GM12891 (cell line): ENCODE measurements around the gene TRAF3.

Source experiments
- DNase-seq: peaks from one replicate; pipeline ENCODE4 v3.0.0; 2011; ENCODE audit warnings: low spot score; ENCODE audit not compliant: insufficient read length
- FAIRE-seq: peaks from 2 replicates; lab custom pipeline; 2011; peaks lifted over from hg19 to GRCh38; lab: Jason Lieb, UNC
- PAX5 ChIP-seq: IDR thresholded peaks from 2 replicates; pipeline ENCODE4 v1.6.1; 2011; ENCODE audit warnings: low read length, moderate library complexity, mild to moderate bottlenecking; ENCODE audit not compliant: insufficient read depth, severe bottlenecking
- POLR2A ChIP-seq: IDR thresholded peaks from 2 replicates; pipeline ENCODE4 v1.6.1; 2011; ENCODE audit warnings: low read depth, low read length, control low read depth
- POLR2AphosphoS5 ChIP-seq: IDR thresholded peaks from 2 replicates; pipeline ENCODE4 v1.6.1; 2011; ENCODE audit warnings: low read depth, low read length, control low read depth
- POU2F2 ChIP-seq: IDR thresholded peaks from 2 replicates; pipeline ENCODE4 v1.6.1; 2011; ENCODE audit warnings: low read depth, mild to moderate bottlenecking, control low read depth, low read length, moderate library complexity
- SPI1 ChIP-seq: IDR thresholded peaks from 2 replicates; pipeline ENCODE4 v1.6.1; 2011; ENCODE audit warnings: low read depth, low read length, control low read depth
- TAF1 ChIP-seq: IDR thresholded peaks from 2 replicates; pipeline ENCODE4 v1.6.1; 2011; ENCODE audit warnings: low read depth, low read length, control low read depth

The TRAF3 gene

GRCh38 chr14:102789349-102789748, 12.1 kb downstream of the TRAF3 start:
- FAIRE-seq (no peak), DNase-seq (no peak)
- TF ChIP-seq POLR2A: no peak
- no peak for TF ChIP-seq SPI1
- TF ChIP-seq TAF1: no peak
- TF ChIP-seq POU2F2: no peak
- no peak for TF ChIP-seq POLR2AphosphoS5
- no peak for TF ChIP-seq PAX5

GRCh38 chr14:102793531-102794328, 16.5 kb downstream of the TRAF3 start:
- peak; percentile 73 for TF ChIP-seq SPI1
- TF ChIP-seq TAF1: no peak
- FAIRE-seq: no peak
- no peak for DNase-seq

GRCh38 chr14:102795060-102795925, 18.0 kb downstream of the TRAF3 start:
- no peak for DNase-seq
- TF ChIP-seq POLR2A (no peak), PAX5 (no peak), POU2F2 (no peak), POLR2AphosphoS5 (no peak), TAF1 (no peak), SPI1 (no peak)
- peak; percentile 65 for FAIRE-seq

- TF ChIP-seq SPI1 (no peak), PAX5 (no peak), POU2F2 (no peak), POLR2A (no peak)
- DNase-seq (no peak), FAIRE-seq (no peak)
These were observed 19.5 kb downstream of the TRAF3 start for GRCh38 chr14:102796661-102797190.

DNA sequence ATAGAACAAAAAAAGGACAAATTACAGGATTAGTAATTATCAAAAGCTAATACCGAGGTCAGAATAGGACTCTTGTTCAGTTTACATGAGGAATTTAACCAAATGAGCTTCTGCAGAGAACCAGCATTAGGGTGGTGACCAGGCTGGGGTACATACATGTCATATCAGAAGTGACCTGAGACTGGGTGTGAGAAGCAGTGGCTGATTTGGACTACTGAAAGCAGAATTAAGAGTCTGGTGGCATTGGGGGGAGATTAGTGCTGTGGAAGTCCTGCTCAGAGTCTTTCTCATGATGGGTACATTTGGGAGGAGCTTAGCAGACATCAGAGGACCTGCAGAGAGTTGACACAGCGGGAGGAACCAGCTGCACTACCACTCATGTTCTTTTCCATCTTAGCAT, 21.7 kb downstream of the TRAF3 start:
- no peak for TF ChIP-seq POU2F2
- no peak for TF ChIP-seq SPI1
- no peak for TF ChIP-seq PAX5
- no peak; the same call in 1 of the 2 replicates for TF ChIP-seq POLR2AphosphoS5
- TF ChIP-seq TAF1: no peak
- DNase-seq (no peak), FAIRE-seq (peak; percentile 82)

- TF ChIP-seq POLR2AphosphoS5 (no peak), POU2F2 (no peak), TAF1 (no peak)
- DNase-seq: no peak
- no peak for FAIRE-seq
These were observed 22.7 kb downstream of the TRAF3 start for GRCh38 chr14:102799684-102800562.

DNA sequence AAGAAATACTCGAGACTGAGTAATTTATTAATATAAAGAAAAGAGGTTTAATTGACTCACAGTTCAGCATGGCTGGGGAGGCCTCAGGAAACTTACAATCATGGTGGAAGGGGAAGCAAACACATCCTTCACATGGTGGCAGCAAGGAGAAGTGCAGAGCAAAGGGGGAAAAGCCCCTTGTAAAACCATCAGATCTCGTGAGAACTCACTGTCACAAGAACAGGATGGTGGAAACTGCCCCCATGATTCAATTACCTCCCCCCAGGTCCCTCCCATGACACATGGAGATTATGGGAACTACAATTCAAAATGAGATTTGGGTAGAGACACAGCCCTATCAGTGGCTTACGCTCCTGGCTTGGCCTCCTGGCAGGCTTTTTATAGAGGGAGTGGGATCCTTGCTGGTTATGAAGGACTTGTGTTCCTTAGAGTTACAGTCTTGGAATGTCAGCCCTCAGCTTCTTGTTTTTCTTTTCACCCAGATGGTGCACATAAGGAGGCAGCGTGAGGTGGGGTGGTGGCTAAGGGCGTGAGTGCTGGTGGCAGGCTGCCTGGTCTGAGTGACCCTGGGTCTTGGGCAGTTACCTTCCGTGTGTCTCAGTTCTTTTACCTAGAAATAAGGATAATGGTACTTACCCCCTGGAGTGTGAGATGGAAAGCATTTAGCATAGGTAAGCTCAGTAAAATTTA, 25.7 kb downstream of the TRAF3 start:
- TF ChIP-seq POLR2A (no peak), SPI1 (no peak), POLR2AphosphoS5 (no peak), POU2F2 (no peak), TAF1 (no peak), PAX5 (no peak)
- FAIRE-seq (no peak), DNase-seq (no peak)

GRCh38 chr14:102804858-102805257, 27.6 kb downstream of the TRAF3 start:
- no peak for TF ChIP-seq PAX5
- no peak for TF ChIP-seq POLR2A
- TF ChIP-seq SPI1: no peak
- TF ChIP-seq POU2F2: no peak
- DNase-seq (no peak), FAIRE-seq (no peak)

DNA sequence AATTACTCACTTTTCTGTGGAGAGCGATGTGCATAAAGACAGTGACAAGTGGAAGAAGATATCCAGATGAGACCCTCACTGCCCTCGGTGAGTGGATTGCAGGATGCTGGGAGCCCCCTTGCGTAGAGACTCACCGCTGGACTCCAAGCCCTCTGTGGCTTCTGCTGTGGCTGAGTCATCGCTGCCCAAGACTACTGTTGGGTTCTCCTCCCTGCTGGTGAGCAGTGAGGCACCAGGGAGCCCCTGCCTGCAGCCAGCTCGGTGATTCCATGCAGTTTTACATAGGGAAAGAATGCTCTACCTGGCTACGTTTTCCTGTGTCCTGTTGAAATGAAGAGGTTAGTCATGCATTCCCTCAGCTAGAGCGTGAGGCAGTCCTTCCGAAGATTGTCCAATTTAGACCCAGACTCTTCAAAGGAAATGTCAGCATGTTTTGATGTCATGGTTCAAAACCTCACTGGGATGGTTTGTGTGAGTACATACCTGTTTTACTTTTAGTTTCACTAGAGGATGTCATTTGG, 28.2 kb downstream of the TRAF3 start:
- DNase-seq (no peak), FAIRE-seq (peak; percentile 88)
- TF ChIP-seq POU2F2 (no peak), SPI1 (no peak), POLR2AphosphoS5 (no peak), POLR2A (no peak), PAX5 (no peak), TAF1 (no peak)
